HepG2 (cell line): ENCODE results near the gene MRPL38. TPM values are rescaled to one million over a fixed set of nuclear protein-coding genes. Genes with fewer than 3 reads are reported as not detected.

ENCODE experiments used
- ATAC-seq: fragments of 200-7000 bp; cut with Tn5 transposase; 3 replicates; pipeline ENCODE4 v1.9.1; 2020; ENCODE audit warnings: mild to moderate bottlenecking, moderate library complexity
- BruUV-seq: library from RNA; stranded (reverse); fragments of 400-500 nt; replicated peaks from 2 replicates; lab custom pipeline; 2021; lab: Mats Ljungman, UMichigan
- CTCF ChIA-PET: fragments of 300-600 bp; formaldehyde crosslinking; extraction: SDS; loops from one replicate; lab custom pipeline; 2021; ENCODE audit warnings: low total read pairs, inconsistent platforms, low intra/inter-chr PET ratio; lab: Yijun Ruan, JAX
- POLR2A ChIA-PET: fragments of 350-600 bp; sonication (Branson Sonifier 250); formaldehyde crosslinking; loops from one replicate; lab custom pipeline; 2020; ENCODE audit warnings: antibody characterized with exemption, inconsistent platforms; lab: Yijun Ruan, JAX
- DNase-seq: peaks from one replicate; pipeline ENCODE4 v3.0.0-alpha.2; 2015; ENCODE audit warnings: low spot score
- FAIRE-seq: peaks from 3 replicates; lab custom pipeline; 2011; peaks lifted over from hg19 to GRCh38; lab: Jason Lieb, UNC
- H2AFZ ChIP-seq: one replicate; pipeline ENCODE4 v1.6.1; 2011; ENCODE audit warnings: low read length, inconsistent platforms
- H3K27ac ChIP-seq: fragments of 300-600 bp; 3 replicates; pipeline ENCODE4 v1.8.0; 2011; ENCODE audit warnings: mixed run types, mild to moderate bottlenecking, mixed read lengths, low read length, inconsistent platforms; ENCODE audit not compliant: insufficient read depth; ENCODE audit errors: extremely low read length
- H3K27me3 ChIP-seq, 2 experiments: fragments of 200-600 bp in 1 of 2; 2 replicates in 1 of 2; 3 replicates in 1 of 2; pipeline versions ENCODE4 v1.6.0 to v1.8.0; 2011; ENCODE audit warnings: low read length in 2 of 2, mild to moderate bottlenecking in 2 of 2, moderate library complexity in 2 of 2, inconsistent platforms in 1 of 2; ENCODE audit not compliant: insufficient read depth in 2 of 2, control insufficient read depth in 1 of 2
- H3K36me3 ChIP-seq, 2 experiments: fragments of 200-600 bp in 1 of 2; replicated peaks in 1 of 2; 2 replicates in 1 of 2; 3 replicates in 1 of 2; pipeline versions ENCODE4 v1.5.1 to v1.8.0; 2011; ENCODE audit warnings: low read length in 2 of 2, inconsistent platforms in 1 of 2; ENCODE audit not compliant: insufficient read depth in 2 of 2, control insufficient read depth in 1 of 2
- H3K4me1 ChIP-seq: 2 replicates; pipeline ENCODE4 v1.5.1; 2012; ENCODE audit warnings: low read length, inconsistent platforms; ENCODE audit not compliant: insufficient read depth
- H3K4me2 ChIP-seq: 2 replicates; pipeline ENCODE4 v1.6.0; 2011; ENCODE audit warnings: low read depth, low read length, inconsistent platforms
- H3K4me3 ChIP-seq, 3 experiments: fragments of 200-600 bp in 1 of 3; sonication (generic), shearing (Covaris generic) in 1 of 3; replicated peaks in 1 of 3; 2 replicates each; pipeline ENCODE4 v1.5.1; 2011 to 2016; ENCODE audit warnings: low read length in 3 of 3, inconsistent platforms in 2 of 3, low read depth in 2 of 3, mild to moderate bottlenecking in 2 of 3, control low read depth in 1 of 3, mixed read lengths in 1 of 3; ENCODE audit not compliant: insufficient read depth in 1 of 3
- H3K79me2 ChIP-seq: one replicate; pipeline ENCODE4 v1.6.1; 2011; ENCODE audit warnings: low read length, inconsistent platforms; ENCODE audit not compliant: insufficient read depth
- H3K9ac ChIP-seq: 2 replicates; pipeline ENCODE4 v1.6.0; 2011; ENCODE audit warnings: mild to moderate bottlenecking, low read depth, low read length, inconsistent platforms; ENCODE audit not compliant: insufficient read depth
- H3K9me3 ChIP-seq: 2 replicates; pipeline ENCODE4 v1.5.1; 2012; ENCODE audit warnings: mild to moderate bottlenecking, low read length
- H4K20me1 ChIP-seq: 2 replicates; pipeline ENCODE4 v1.6.0; 2011; ENCODE audit warnings: inconsistent platforms, mild to moderate bottlenecking, low read length, moderate library complexity; ENCODE audit not compliant: insufficient read depth
- CEBPB ChIP-seq: IDR thresholded peaks from 2 replicates; pipeline ENCODE4 v1.6.1; 2011; ENCODE audit warnings: low read depth, low read length, improper control_type of control experiment, borderline replicate concordance
- CENPX ChIP-seq: sonication (generic); formaldehyde crosslinking; IDR thresholded peaks from 2 replicates; pipeline ENCODE4 v1.9.0; 2021; ENCODE audit warnings: mild to moderate bottlenecking, missing genetic modification reagents, moderate library complexity
- IRF1 ChIP-seq: sonication (generic); formaldehyde crosslinking; IDR thresholded peaks from 2 replicates; pipeline ENCODE4 v1.4.0; 2020; ENCODE audit warnings: low read depth, mild to moderate bottlenecking, missing genetic modification reagents
- JDP2 ChIP-seq: sonication (generic); formaldehyde crosslinking; IDR thresholded peaks from 2 replicates; pipeline ENCODE4 v1.8.1; 2022; ENCODE audit warnings: missing genetic modification reagents, borderline replicate concordance
- RAD21 ChIP-seq: fragments of 450-650 bp; formaldehyde crosslinking; IDR thresholded peaks from 2 replicates; pipeline ENCODE4 v1.5.0; 2020; ENCODE audit warnings: mild to moderate bottlenecking
- REPIN1 ChIP-seq: sonication (generic); formaldehyde crosslinking; IDR thresholded peaks from 2 replicates; pipeline ENCODE4 v1.8.0; 2022; ENCODE audit warnings: missing genetic modification reagents, low read depth, mild to moderate bottlenecking, borderline replicate concordance
- SPEN ChIP-seq: sonication (generic); formaldehyde crosslinking; IDR thresholded peaks from 2 replicates; pipeline ENCODE4 v1.5.1; 2020; ENCODE audit warnings: low read depth, mild to moderate bottlenecking, missing genetic modification reagents
- ZFYVE20 ChIP-seq: sonication (generic); formaldehyde crosslinking; IDR thresholded peaks from 2 replicates; pipeline ENCODE4 v1.8.0; 2023; ENCODE audit warnings: low read depth, mild to moderate bottlenecking, moderate library complexity, missing genetic modification reagents, borderline replicate concordance
- ZNF430 ChIP-seq: sonication (generic); formaldehyde crosslinking; IDR thresholded peaks from 2 replicates; pipeline ENCODE4 v1.9.0; 2021; ENCODE audit warnings: mild to moderate bottlenecking, missing genetic modification reagents
- ZNF546 ChIP-seq: sonication (generic); formaldehyde crosslinking; conservative IDR thresholded peaks from 2 replicates; pipeline ENCODE4 v1.8.1; 2023; ENCODE audit warnings: mild to moderate bottlenecking, missing genetic modification reagents
- ZNF609 ChIP-seq: sonication (generic); formaldehyde crosslinking; IDR thresholded peaks from 2 replicates; pipeline ENCODE4 v1.4.0; 2020; ENCODE audit warnings: mild to moderate bottlenecking, missing genetic modification reagents, borderline replicate concordance
- ZNF687 ChIP-seq: sonication (generic); formaldehyde crosslinking; IDR thresholded peaks from 2 replicates; pipeline ENCODE4 v1.5.1; 2020; ENCODE audit warnings: mild to moderate bottlenecking, missing genetic modification reagents, moderate library complexity
- WGBS: methylation state at CpG from one replicate; pipeline ENCODE4 v1.1.6; 2017; ENCODE audit warnings: low lambda C conversion rate; 5-methylcytosine and 5-hydroxymethylcytosine counted together
- in situ Hi-C: cut with HindIII; loops from 2 replicates; pipeline ENCODE4 v1.10.0; 2017; ENCODE audit warnings: low pct_unique_long_range_greater_than_20kb; ENCODE audit not compliant: extremely low pct_ligation_motif_present
- intact Hi-C: fragments of 100-400 bp; cut with micrococcal nuclease; formaldehyde crosslinking; loops from one replicate; pipeline ENCODE4 v1.10.0; 2022; ENCODE audit not compliant: unreplicated experiment
- polyA plus RNA-seq, 8 experiments: library from polyadenylated mRNA; depleted of rRNA in 3 of 8; stranded (reverse) in 7 of 8; unstranded in 1 of 8; fragments of >200 nt; fragmentation: Illumina TruSeq in 4 of 8; extraction: Trizol in 4 of 8; gene quantifications; 2 replicates each; pipeline versions ENCODE4 v1.2.1 to v1.2.3, GENCODE V29; 2011 to 2016; ENCODE audit warnings: low read depth in 4 of 8, missing spikeins in 1 of 8, mixed read lengths in 1 of 8; ENCODE audit not compliant: insufficient read depth in 1 of 8
- total RNA-seq, 5 experiments: library from RNA; depleted of rRNA; stranded (reverse); fragments of >200 nt; fragmentation: Illumina TruSeq; extraction: Trizol; gene quantifications; 2 replicates each; pipeline ENCODE4 v1.2.3, GENCODE V29; 2016; ENCODE audit warnings: low read depth in 1 of 5

Gene MRPL38
- total and polyA plus RNA-seq, 2 of the 13 experiments (the other 11 are each of a cell fraction or from before 2014, with no cell fraction given) = 83.7 to 125 TPM

GRCh38 chr17:75922963-75923874, 18.5 kb upstream of the MRPL38 start:
- FAIRE-seq (peak; percentile 15), ATAC-seq (peak; percentile 66), DNase-seq (no peak)
- Histone ChIP-seq H3K4me2 (peak overlapping the region; percentile 48), H2AFZ (no peak overlapping the region), H3K27ac (peak overlapping the region; percentile 3), H3K79me2 (no peaks in the 10 kb centered on the region), H3K4me1 (peaks cover 42% of the 10 kb centered on the region), H4K20me1 (no peaks in the 10 kb centered on the region), H3K27me3 (no peaks in the 10 kb centered on the region), H3K9me3 (no peaks in the 10 kb centered on the region), H3K36me3 (no peaks in the 10 kb centered on the region), H3K4me3 (peak overlapping the region in 1 of 3 experiments; percentile 15; a peak in 1 of 6 replicates), H3K9ac (peak overlapping the region; percentile 6; the same call in 1 of the 2 replicates)
- ChIA-PET CTCF (no interaction called here), POLR2A (interaction anchor here (0.9 to 2.3 kb wide), 7 partner anchors 13 to 77 kb away, joined by 3 to 12 read pairs (median 4); partner anchors contain the start of genes CDK3, FBF1, MRPL38 and WBP2)
- intact Hi-C loops (no loop called here), in situ Hi-C loops (no loop called here)
- 71% methylated on average over 13 of the region's 19 CpGs for WGBS
- no TSS peak for BruUV-seq
- TF ChIP-seq CEBPB = no peak
- 0 out of 2 replicates have a peak, but pooled peaks have one; percentile 34 for TF ChIP-seq REPIN1 (CRISPR knock-in tag)
- TF ChIP-seq ZNF687 = peak; percentile 95
- no peak for TF ChIP-seq JDP2 (CRISPR knock-in tag)
- TF ChIP-seq IRF1 (CRISPR knock-in tag) = 0 out of 2 replicates have a peak, but pooled peaks have one; percentile 70
- no peak for TF ChIP-seq ZNF546
- no peak for TF ChIP-seq ZFYVE20 (CRISPR knock-in tag)
- TF ChIP-seq CENPX (CRISPR knock-in tag) = no peak
- TF ChIP-seq ZNF609 (CRISPR knock-in tag) = 0 out of 2 replicates have a peak, but pooled peaks have one; percentile 36
- TF ChIP-seq ZNF430 = 0 out of 2 replicates have a peak, but pooled peaks have one; percentile 38
- TF ChIP-seq SPEN (CRISPR knock-in tag) = peak; percentile 51; the same call in 1 of the 2 replicates
- no peak for TF ChIP-seq RAD21 (CRISPR knock-in tag)
